GM19395 (cell line): ENCODE measurements around the gene AJM1.
"Not testable (repeated sequence)": the region's sequence is repeated elsewhere in the genome, so short reads cannot be mapped to it uniquely, and the experiment has no call there.

ENCODE experiments used
- ATAC-seq: cut with Tn5 transposase; IDR thresholded peaks from one replicate; pipeline ENCODE4 v1.9.1; 2021; ENCODE audit warnings: mild to moderate bottlenecking, moderate library complexity; ENCODE audit not compliant: unreplicated experiment

The AJM1 gene

GRCh38 chr9:136843159-136843800, 1.0 kb downstream of the AJM1 start:
- ATAC-seq: not testable (repeated sequence)

GRCh38 chr9:136843801-136844740, 1.8 kb downstream of the AJM1 start:
- not testable (repeated sequence) for ATAC-seq

GRCh38 chr9:136844761-136845464, 2.6 kb downstream of the AJM1 start:
- no peak for ATAC-seq

- no peak for ATAC-seq
These were observed 3.4 kb downstream of the AJM1 start for GRCh38 chr9:136845465-136846260.

- ATAC-seq: no peak
These were observed 4.3 kb downstream of the AJM1 start for GRCh38 chr9:136846376-136847087.

- ATAC-seq: no peak
These were observed 5.0 kb downstream of the AJM1 start for GRCh38 chr9:136847088-136847825.

- ATAC-seq: no peak
These were observed 5.6 kb downstream of the AJM1 start for GRCh38 chr9:136847826-136848392.

GRCh38 chr9:136848393-136849037, 6.2 kb downstream of the AJM1 start:
- no peak for ATAC-seq

- ATAC-seq: peak; percentile 79
These were observed 7.0 kb downstream of the AJM1 start, which contains the start of gene PHPT1 for GRCh38 chr9:136849038-136849959. TSS of gene PHPT1 (plus strand) at chr9:136849409. CDS start at chr9:136849431, 22 bp downstream.

GRCh38 chr9:136849960-136850865, 7.9 kb downstream of the AJM1 start:
- ATAC-seq: no peak

- no peak for ATAC-seq
These were observed 8.8 kb downstream of the AJM1 start for GRCh38 chr9:136850866-136851775.

- ATAC-seq: no peak
These were observed 9.8 kb downstream of the AJM1 start, which contains the start of gene MAMDC4 for GRCh38 chr9:136851941-136852663. TSS of gene MAMDC4 (plus strand) at chr9:136852346. CDS start at chr9:136852417, 71 bp downstream.

- no peak for ATAC-seq
These were observed 10.7 kb downstream of the AJM1 start for GRCh38 chr9:136852664-136853595.
